Parathyroid adenoma (tissue), 2 donors: ENCODE measurements around the gene POU5F1.
"Not testable (repeated sequence)": the region's sequence is repeated elsewhere in the genome, so short reads cannot be mapped to it uniquely, and the experiment has no call there.

Experiments used
- H2AFZ ChIP-seq: fragments of 300-600 bp; sonication (generic); one replicate; pipeline ENCODE4 v1.7.0; 2017; ENCODE audit warnings: antibody characterized with exemption, mild to moderate bottlenecking
- H3K27ac ChIP-seq: fragments of 300-600 bp; sonication (generic); one replicate; pipeline ENCODE4 v1.7.0; 2017
- H3K27me3 ChIP-seq: fragments of 300-600 bp; sonication (generic); one replicate; pipeline ENCODE4 v1.7.0; 2017; ENCODE audit warnings: low read length; ENCODE audit not compliant: control insufficient read depth, insufficient read depth
- H3K36me3 ChIP-seq: fragments of 300-600 bp; sonication (generic); one replicate; pipeline ENCODE4 v1.7.0; 2017; ENCODE audit warnings: low read length; ENCODE audit not compliant: control insufficient read depth, insufficient read depth
- H3K4me1 ChIP-seq: fragments of 300-600 bp; sonication (generic); one replicate; pipeline ENCODE4 v1.7.0; 2017; ENCODE audit warnings: control low read depth
- H3K4me2 ChIP-seq: fragments of 300-600 bp; sonication (generic); one replicate; pipeline ENCODE4 v1.7.0; 2017; ENCODE audit warnings: low read length
- H3K4me3 ChIP-seq: fragments of 300-600 bp; sonication (generic); one replicate; pipeline ENCODE4 v1.7.0; 2017; ENCODE audit warnings: low read depth, low read length
- H3K79me2 ChIP-seq: fragments of 300-600 bp; sonication (generic); one replicate; pipeline ENCODE4 v1.7.0; 2017; ENCODE audit warnings: control low read depth
- H3K9ac ChIP-seq: fragments of 300-600 bp; sonication (generic); one replicate; pipeline ENCODE4 v1.7.0; 2017; ENCODE audit warnings: mild to moderate bottlenecking
- H3K9me3 ChIP-seq: fragments of 300-600 bp; sonication (generic); one replicate; pipeline ENCODE4 v1.7.0; 2017; ENCODE audit warnings: low read length; ENCODE audit not compliant: control insufficient read depth
- CTCF ChIP-seq: fragments of 300-600 bp; sonication (generic); IDR thresholded peaks from one replicate; pipeline ENCODE4 v1.7.0; 2017; ENCODE audit warnings: antibody characterized with exemption, mild to moderate bottlenecking
- donor health status: primary hyperparathyroidism.

Gene POU5F1

GRCh38 chr6:31194061-31194834 is 23.8 kb upstream of the POU5F1 start:
- H3K9me3 ChIP-seq, result no peaks in the 10 kb centered on the region
- no peak overlapping the region for H3K4me3 ChIP-seq
- H3K4me1 ChIP-seq, result no peaks in the 10 kb centered on the region
- H3K27me3 ChIP-seq, result no peaks in the 10 kb centered on the region
- no peak overlapping the region for H3K27ac ChIP-seq
- no peak overlapping the region for H3K9ac ChIP-seq
- TF ChIP-seq CTCF, result no peak
- H3K36me3 ChIP-seq, result no peaks in the 10 kb centered on the region
- no peak overlapping the region for H2AFZ ChIP-seq
- no peaks in the 10 kb centered on the region for H3K79me2 ChIP-seq
- H3K4me2 ChIP-seq, result no peak overlapping the region

DNA sequence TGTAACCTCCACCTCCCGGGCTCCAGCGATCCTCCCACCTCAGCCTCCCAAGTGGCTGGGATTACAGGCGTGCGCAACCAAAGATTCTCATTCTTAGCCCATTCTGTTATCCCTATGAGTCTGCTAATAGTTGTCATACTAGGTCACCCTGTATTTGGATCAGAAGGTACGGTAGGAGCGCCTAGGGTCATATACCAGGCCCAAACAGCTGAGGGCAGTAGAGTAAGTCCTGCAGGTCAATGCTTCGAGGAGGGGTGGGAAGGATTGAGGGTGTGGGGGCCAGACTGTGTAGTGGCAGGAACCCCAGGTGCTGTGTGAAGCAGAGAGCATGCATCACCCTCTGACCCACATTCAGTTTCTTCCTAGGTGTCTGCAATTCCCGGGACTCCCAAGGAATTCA is 22.7 kb upstream of the POU5F1 start:
- Histone ChIP-seq H2AFZ (no peak overlapping the region), H3K9ac (no peak overlapping the region), H3K4me1 (no peaks in the 10 kb centered on the region), H3K9me3 (no peaks in the 10 kb centered on the region), H3K27me3 (no peaks in the 10 kb centered on the region), H3K36me3 (no peaks in the 10 kb centered on the region), H3K4me2 (no peak overlapping the region), H3K79me2 (no peaks in the 10 kb centered on the region), H3K27ac (no peak overlapping the region), H3K4me3 (no peak overlapping the region)
- no peak for TF ChIP-seq CTCF

GRCh38 chr6:31192431-31193105 is 22.1 kb upstream of the POU5F1 start:
- H3K9ac ChIP-seq, H3K4me2 ChIP-seq, H3K9me3 ChIP-seq, H3K27ac ChIP-seq, H2AFZ ChIP-seq, H3K4me3 ChIP-seq, H3K79me2 ChIP-seq, H3K4me1 ChIP-seq, H3K36me3 ChIP-seq, H3K27me3 ChIP-seq: not testable (repeated sequence)
- peak; percentile 56 for TF ChIP-seq CTCF

GRCh38 chr6:31190488-31190887 is 20.0 kb upstream of the POU5F1 start:
- Histone ChIP-seq H2AFZ (no peak overlapping the region), H3K36me3 (no peaks in the 10 kb centered on the region), H3K27ac (no peak overlapping the region), H3K27me3 (no peaks in the 10 kb centered on the region), H3K79me2 (no peaks in the 10 kb centered on the region), H3K4me1 (no peaks in the 10 kb centered on the region), H3K4me2 (no peak overlapping the region), H3K9ac (no peak overlapping the region), H3K9me3 (no peaks in the 10 kb centered on the region), H3K4me3 (no peak overlapping the region)
- no peak for TF ChIP-seq CTCF

GRCh38 chr6:31189223-31189622 is 18.7 kb upstream of the POU5F1 start:
- H3K4me2 ChIP-seq, H3K27ac ChIP-seq, H3K4me3 ChIP-seq, H3K36me3 ChIP-seq, H3K9me3 ChIP-seq, H3K27me3 ChIP-seq, H3K79me2 ChIP-seq, H3K9ac ChIP-seq, H3K4me1 ChIP-seq, H2AFZ ChIP-seq: not testable (repeated sequence)
